Mucosa of descending colon (tissue), 3 donors: ENCODE results near the gene SF3A2. TPM values are rescaled to one million over a fixed set of nuclear protein-coding genes. Genes with fewer than 3 reads are reported as not detected.

Source experiments
- ATAC-seq: fragments of 200-7000 bp; cut with Tn5 transposase; one replicate; pipeline ENCODE4 v1.9.1; 2020; ENCODE audit warnings: mild to moderate bottlenecking, moderate library complexity
- DNase-seq, 3 donors: peaks; one replicate each; pipeline ENCODE4 v3.0.0-alpha.2; 2020
- H3K36me3 ChIP-seq: fragments of 200-600 bp; one replicate; pipeline ENCODE4 v1.8.0; 2021; ENCODE audit warnings: low read depth, mild to moderate bottlenecking
- H3K4me1 ChIP-seq: fragments of 200-600 bp; one replicate; pipeline ENCODE4 v1.8.0; 2021; ENCODE audit warnings: low read depth, mild to moderate bottlenecking
- H3K4me3 ChIP-seq: fragments of 200-600 bp; one replicate; pipeline ENCODE4 v1.8.0; 2021; ENCODE audit warnings: mild to moderate bottlenecking
- H3K9me3 ChIP-seq: fragments of 200-600 bp; one replicate; pipeline ENCODE4 v1.8.0; 2021; ENCODE audit warnings: mild to moderate bottlenecking
- CTCF ChIP-seq: fragments of 200-600 bp; IDR thresholded peaks from one replicate; pipeline ENCODE4 v1.8.0; 2022; ENCODE audit warnings: antibody characterized with exemption, mild to moderate bottlenecking
- intact Hi-C, 2 donors: fragments of 100-400 bp; cut with DNase I in 1 of 2; cut with micrococcal nuclease in 1 of 2; formaldehyde crosslinking; loops; one replicate each; pipeline versions ENCODE4 v1.11.0 to v1.11.1; 2022; cut with DNase I, micrococcal nuclease
- total RNA-seq, 3 donors: library from RNA; stranded (reverse); fragmentation: NEBNext Ultra II Directional in 2 of 3; extraction: Animal tissue kit (Norgen Biotek cat#: 25700) in 2 of 3; gene quantifications; one replicate each; pipeline versions ENCODE4 v1.2.1 to v1.2.4, GENCODE V29; 2021 to 2023
- donor health status: DM: no; HTN: no; CAD: no; lungs with moderate emphysema.
- donor health status: DM: no; HTN: no; CAD: no.
- donor health status: DM: no; HTN: yes; CAD: no.

Gene SF3A2
- total RNA-seq, 3 donors from 2014 or later, result 60.6 to 81.2 (median 68.2) TPM

GRCh38 chr19:2240881-2241760 lies 4.5 kb downstream of the SF3A2 start:
- ATAC-seq, result no peak
- Histone ChIP-seq H3K36me3 (peaks cover 12% of the 10 kb centered on the region), H3K4me1 (peaks cover 50% of the 10 kb centered on the region), H3K9me3 (no peaks in the 10 kb centered on the region), H3K4me3 (no peak overlapping the region)
- intact Hi-C loops, result no loop called here
- no peak for TF ChIP-seq CTCF
- DNase-seq, result no peak

- no peak for DNase-seq
- peak; percentile 75 for ATAC-seq
- H3K36me3 ChIP-seq, result peaks cover 16% of the 10 kb centered on the region
- H3K4me3 ChIP-seq, result no peak overlapping the region
- no peaks in the 10 kb centered on the region for H3K9me3 ChIP-seq
- intact Hi-C loops, result no loop called here
- TF ChIP-seq CTCF, result no peak
- peaks cover 50% of the 10 kb centered on the region for H3K4me1 ChIP-seq
Measured at GRCh38 chr19:2242092-2242537, 5.5 kb downstream of the SF3A2 start.

GRCh38 chr19:2242816-2243215 lies 6.2 kb downstream of the SF3A2 start:
- peaks cover 46% of the 10 kb centered on the region for H3K4me1 ChIP-seq
- intact Hi-C loops, result no loop called here
- no peaks in the 10 kb centered on the region for H3K9me3 ChIP-seq
- no peak for TF ChIP-seq CTCF
- DNase-seq, result no peak
- ATAC-seq, result no peak
- peaks cover 17% of the 10 kb centered on the region for H3K36me3 ChIP-seq
- H3K4me3 ChIP-seq, result no peak overlapping the region

- H3K4me1 ChIP-seq, result peaks cover 39% of the 10 kb centered on the region
- intact Hi-C loops, result no loop called here
- H3K4me3 ChIP-seq, result no peak overlapping the region
- H3K9me3 ChIP-seq, result no peaks in the 10 kb centered on the region
- TF ChIP-seq CTCF, result no peak
- H3K36me3 ChIP-seq, result peaks cover 17% of the 10 kb centered on the region
- DNase-seq (peak in 1 of 3 donors; percentile 35), ATAC-seq (peak; percentile 66)
Measured at GRCh38 chr19:2243274-2244124, 6.9 kb downstream of the SF3A2 start.

- intact Hi-C loops, result no loop called here
- DNase-seq (no peak), ATAC-seq (no peak)
- Histone ChIP-seq H3K36me3 (peaks cover 17% of the 10 kb centered on the region), H3K4me1 (peaks cover 34% of the 10 kb centered on the region), H3K9me3 (no peaks in the 10 kb centered on the region), H3K4me3 (no peak overlapping the region)
- no peak for TF ChIP-seq CTCF
Measured at GRCh38 chr19:2244125-2244411, 7.4 kb downstream of the SF3A2 start.
